Gastrocnemius medialis (tissue), 4 donors: ENCODE data around the gene CPM.

ENCODE experiments used
- CTCF ChIP-seq, 5 experiments: fragments of 450-650 bp in 3 of 5; fragments of 200-600 bp in 2 of 5; sonication (generic) in 2 of 5; IDR thresholded peaks in 4 of 5; conservative IDR thresholded peaks in 1 of 5; 1 replicate in 4 of 5; 2 replicates in 1 of 5; pipeline ENCODE4 v1.5.1; 2016 to 2019; ENCODE audit warnings: antibody characterized with exemption in 5 of 5, mild to moderate bottlenecking in 3 of 5, moderate library complexity in 3 of 5
- POLR2A ChIP-seq, 2 donors: fragments of 450-650 bp; IDR thresholded peaks; one replicate each; pipeline ENCODE4 v1.6.1; 2017; ENCODE audit warnings: antibody characterized with exemption in 2 of 2, mild to moderate bottlenecking in 2 of 2, moderate library complexity in 2 of 2

GRCh38 chr12:68913682-68914081, 19.3 kb downstream of the CPM start:
- TF ChIP-seq POLR2A (IDR thresholded peaks at IDR 0.05) (no peak), CTCF (IDR thresholded peaks at IDR 0.05 in 4 of 5, conservative IDR thresholded peaks at IDR 0.05 in 1 of 5) (no peak)
